Measurements from ENCODE around the gene GPX7. TPM values are rescaled to one million over a fixed set of nuclear protein-coding genes. Genes with fewer than 3 reads are reported as not detected.

The GPX7 gene
- total RNA-seq, 5 donors from 2014 or later (not counting 1 experiment from before 2014, with no cell fraction given) = 13.4 to 28.1 (median 22.9) TPM

Other genes with a start within 250 kb of the GPX7 start
- 10 to 100 TPM; 59.7 to 87.3 (median 83.6) TPM for gene CC2D1B, start 236.2 kb upstream of the GPX7 start, total RNA-seq
- gene ORC1, start 197.9 kb upstream of the GPX7 start, total RNA-seq = 1 to 10 TPM; 1.7 to 2.1 (median 2.0) TPM
- gene PRPF38A, start 197.8 kb upstream of the GPX7 start, total RNA-seq = 10 to 100 TPM; 58.6 to 66.1 (median 64.7) TPM
- 100 to 1,000 TPM; 109 to 143 (median 129) TPM for gene TUT4, start 49.3 kb upstream of the GPX7 start, total RNA-seq
- gene SHISAL2A, start 30.8 kb downstream of the GPX7 start, total RNA-seq = 10 to 100 TPM; 38.4 to 80.7 (median 74.7) TPM
- 1 to 10 TPM; 3.2 to 4.8 (median 4.1) TPM for gene COA7, start 96.0 kb downstream of the GPX7 start, total RNA-seq
- 10 to 100 TPM; 16.6 to 22.2 (median 20.1) TPM for gene ZYG11B, start 124.1 kb downstream of the GPX7 start, total RNA-seq
- gene ZYG11A, start 240.4 kb downstream of the GPX7 start, total RNA-seq = under 1 TPM; 0.09 to 0.15 (median 0.09) TPM